Colonic mucosa (tissue), 4 donors: ENCODE results near the gene ZCCHC24. TPM values are rescaled to one million over a fixed set of nuclear protein-coding genes. Genes with fewer than 3 reads are reported as not detected.

Experiments used
- DNase-seq: peaks from one replicate; pipeline ENCODE4 v3.0.0-alpha.2; 2020
- H3K27ac ChIP-seq: fragments of 200-600 bp; one replicate; pipeline ENCODE4 v1.8.0; 2021
- H3K27me3 ChIP-seq: fragments of 200-600 bp; one replicate; pipeline ENCODE4 v1.8.0; 2021
- H3K36me3 ChIP-seq: fragments of 200-600 bp; one replicate; pipeline ENCODE4 v1.8.0; 2021
- H3K4me1 ChIP-seq: fragments of 200-600 bp; one replicate; pipeline ENCODE4 v1.8.0; 2021; ENCODE audit warnings: mild to moderate bottlenecking
- H3K4me3 ChIP-seq: fragments of 200-600 bp; one replicate; pipeline ENCODE4 v1.8.0; 2021
- H3K9ac ChIP-seq, 2 donors: one replicate each; pipeline ENCODE4 v1.7.0; 2013; ENCODE audit warnings: control low read depth in 2 of 2, low read depth in 2 of 2, low read length in 2 of 2
- H3K9me3 ChIP-seq: fragments of 200-600 bp; one replicate; pipeline ENCODE4 v1.8.0; 2021
- CTCF ChIP-seq: fragments of 200-600 bp; IDR thresholded peaks from one replicate; pipeline ENCODE4 v1.8.0; 2022; ENCODE audit warnings: antibody characterized with exemption, mild to moderate bottlenecking
- intact Hi-C: fragments of 100-400 bp; cut with DNase I; formaldehyde crosslinking; loops from one replicate; pipeline ENCODE4 v1.14.1; 2022
- total RNA-seq, 2 donors: library from RNA; stranded (reverse); fragmentation: NEBNext Ultra II Directional in 1 of 2; extraction: Animal tissue kit (Norgen Biotek cat#: 25700) in 1 of 2; gene quantifications; one replicate each; pipeline ENCODE4 v1.2.1, GENCODE V29; 2021
- donor health status: healthy.
- donor health status: DM: no; HTN: no; CAD: no.
- donor health status: DM: no; HTN: no; CAD: no.

The ZCCHC24 gene
- total RNA-seq, 2 donors from 2014 or later, result 4.6 to 19.1 TPM

GRCh38 chr10:79412516-79412915 is 32.9 kb downstream of the ZCCHC24 start:
- no peak for DNase-seq
- H3K27ac ChIP-seq, result no peak overlapping the region
- TF ChIP-seq CTCF, result no peak

GRCh38 chr10:79411546-79412495 is 33.6 kb downstream of the ZCCHC24 start:
- no peak for TF ChIP-seq CTCF
- no peaks in the 10 kb centered on the region for H3K9me3 ChIP-seq
- no peak overlapping the region for H3K9ac ChIP-seq
- H3K4me3 ChIP-seq, result no peak overlapping the region
- H3K4me1 ChIP-seq, result peaks cover 4% of the 10 kb centered on the region
- no peaks in the 10 kb centered on the region for H3K36me3 ChIP-seq
- no peak overlapping the region for H3K27ac ChIP-seq
- intact Hi-C loops, result no loop called here
- no peaks in the 10 kb centered on the region for H3K27me3 ChIP-seq
- no peak for DNase-seq

More at GRCh38 chr10:79412516-79412915, 32.9 kb downstream of the ZCCHC24 start:
- H3K4me3 ChIP-seq, result no peak overlapping the region
- no peaks in the 10 kb centered on the region for H3K27me3 ChIP-seq
- H3K9ac ChIP-seq, result no peak overlapping the region
- intact Hi-C loops, result no loop called here
- H3K4me1 ChIP-seq, result peaks cover 4% of the 10 kb centered on the region
- H3K36me3 ChIP-seq, result no peaks in the 10 kb centered on the region
- no peaks in the 10 kb centered on the region for H3K9me3 ChIP-seq

- Histone ChIP-seq H3K27me3 (no peaks in the 10 kb centered on the region), H3K9ac (no peak overlapping the region), H3K4me3 (no peak overlapping the region), H3K4me1 (peaks cover 6% of the 10 kb centered on the region), H3K27ac (no peak overlapping the region), H3K36me3 (no peaks in the 10 kb centered on the region), H3K9me3 (no peaks in the 10 kb centered on the region)
- intact Hi-C loops, result no loop called here
- DNase-seq, result no peak
- no peak for TF ChIP-seq CTCF
Measured at GRCh38 chr10:79410315-79411094, 34.9 kb downstream of the ZCCHC24 start.

GRCh38 chr10:79409726-79410085 is 35.7 kb downstream of the ZCCHC24 start:
- no peak overlapping the region for H3K4me3 ChIP-seq
- H3K9ac ChIP-seq, result no peak overlapping the region
- H3K9me3 ChIP-seq, result no peaks in the 10 kb centered on the region
- intact Hi-C loops, result no loop called here
- TF ChIP-seq CTCF, result no peak
- no peak overlapping the region for H3K27ac ChIP-seq
- DNase-seq, result no peak
- H3K36me3 ChIP-seq, result no peaks in the 10 kb centered on the region
- H3K4me1 ChIP-seq, result peaks cover 9% of the 10 kb centered on the region
- H3K27me3 ChIP-seq, result no peaks in the 10 kb centered on the region

GRCh38 chr10:79409038-79409725 is 36.2 kb downstream of the ZCCHC24 start:
- Histone ChIP-seq H3K4me1 (peaks cover 9% of the 10 kb centered on the region), H3K36me3 (no peaks in the 10 kb centered on the region), H3K9ac (peak overlapping the region in 1 of 2 donors; percentile 21), H3K27me3 (no peaks in the 10 kb centered on the region), H3K27ac (no peak overlapping the region), H3K4me3 (no peak overlapping the region), H3K9me3 (no peaks in the 10 kb centered on the region)
- DNase-seq, result no peak
- TF ChIP-seq CTCF, result no peak
- intact Hi-C loops, result no loop called here
